GM23338 (cell line): ENCODE measurements around the gene ITGA3.

Source experiments
- CREB1 ChIP-seq: fragments of 250-450 bp; sonication (Bioruptor Pico); IDR thresholded peaks from 2 replicates; pipeline ENCODE4 v1.5.0; 2020; ENCODE audit warnings: low read depth, mild to moderate bottlenecking, moderate library complexity
- TF ChIP-seq, protein P1 (sequence below), 2 experiments: fragments of 200-600 bp in 1 of 2; sonication (generic) in 1 of 2; conservative IDR thresholded peaks; 2 replicates each; pipeline versions ENCODE4 v1.5.1 to v1.6.1; 2016 to 2017; ENCODE audit warnings: antibody characterized with exemption in 2 of 2, low read depth in 2 of 2, mild to moderate bottlenecking in 2 of 2, moderate library complexity in 1 of 2

DNA sequence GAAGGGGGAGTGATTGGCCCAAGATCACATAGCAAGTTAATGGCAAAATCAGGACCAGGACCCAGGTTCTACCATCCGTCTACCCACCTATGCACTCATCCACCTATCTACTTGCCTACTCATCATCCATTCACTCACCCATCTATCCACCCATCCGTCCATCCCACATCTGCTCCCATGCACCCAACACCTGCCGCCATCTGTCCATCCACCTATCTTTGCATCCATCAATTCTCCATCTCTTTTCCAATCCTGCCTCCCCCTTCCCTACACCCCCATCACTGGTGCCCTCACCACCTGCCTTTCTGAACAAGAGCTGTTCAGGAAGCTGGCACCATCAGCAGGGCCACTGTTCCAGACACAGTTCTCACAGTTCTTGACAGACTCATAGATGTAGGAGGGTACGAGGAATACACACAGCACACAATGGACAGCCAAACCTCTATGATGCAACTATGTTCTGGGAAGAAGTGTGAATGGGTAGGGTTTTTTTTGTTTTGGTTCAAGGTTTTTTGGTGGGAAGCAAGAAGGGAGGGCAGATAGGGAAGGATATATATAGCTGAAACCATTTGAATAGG, 69.6 kb downstream of the ITGA3 start:
- TF ChIP-seq CREB1 (CRISPR knock-in tag), result no peak
- TF ChIP-seq, protein P1, sequence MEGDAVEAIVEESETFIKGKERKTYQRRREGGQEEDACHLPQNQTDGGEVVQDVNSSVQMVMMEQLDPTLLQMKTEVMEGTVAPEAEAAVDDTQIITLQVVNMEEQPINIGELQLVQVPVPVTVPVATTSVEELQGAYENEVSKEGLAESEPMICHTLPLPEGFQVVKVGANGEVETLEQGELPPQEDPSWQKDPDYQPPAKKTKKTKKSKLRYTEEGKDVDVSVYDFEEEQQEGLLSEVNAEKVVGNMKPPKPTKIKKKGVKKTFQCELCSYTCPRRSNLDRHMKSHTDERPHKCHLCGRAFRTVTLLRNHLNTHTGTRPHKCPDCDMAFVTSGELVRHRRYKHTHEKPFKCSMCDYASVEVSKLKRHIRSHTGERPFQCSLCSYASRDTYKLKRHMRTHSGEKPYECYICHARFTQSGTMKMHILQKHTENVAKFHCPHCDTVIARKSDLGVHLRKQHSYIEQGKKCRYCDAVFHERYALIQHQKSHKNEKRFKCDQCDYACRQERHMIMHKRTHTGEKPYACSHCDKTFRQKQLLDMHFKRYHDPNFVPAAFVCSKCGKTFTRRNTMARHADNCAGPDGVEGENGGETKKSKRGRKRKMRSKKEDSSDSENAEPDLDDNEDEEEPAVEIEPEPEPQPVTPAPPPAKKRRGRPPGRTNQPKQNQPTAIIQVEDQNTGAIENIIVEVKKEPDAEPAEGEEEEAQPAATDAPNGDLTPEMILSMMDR (conservative IDR thresholded peaks at IDR 0.05; ENCODE audit: low read depth in 2 of 2), result no peak
